Fibroblast of lung (primary cell): ENCODE data around the gene C1orf94.

ENCODE experiments used
- EZH2 ChIP-seq: IDR thresholded peaks from 2 replicates; pipeline ENCODE4 v1.5.1; 2012; ENCODE audit warnings: low read length, control low read depth, mild to moderate bottlenecking; ENCODE audit errors: missing control alignments
- TF ChIP-seq, protein P1 (sequence below), 2 donors: IDR thresholded peaks in 1 of 2; conservative IDR thresholded peaks in 1 of 2; 1 replicate in 1 of 2; 2 replicates in 1 of 2; pipeline ENCODE4 v1.5.1; 2011 to 2012; ENCODE audit warnings: low read length in 2 of 2, control low read depth in 1 of 2, inconsistent platforms in 1 of 2, low read depth in 1 of 2, mild to moderate bottlenecking in 1 of 2

DNA sequence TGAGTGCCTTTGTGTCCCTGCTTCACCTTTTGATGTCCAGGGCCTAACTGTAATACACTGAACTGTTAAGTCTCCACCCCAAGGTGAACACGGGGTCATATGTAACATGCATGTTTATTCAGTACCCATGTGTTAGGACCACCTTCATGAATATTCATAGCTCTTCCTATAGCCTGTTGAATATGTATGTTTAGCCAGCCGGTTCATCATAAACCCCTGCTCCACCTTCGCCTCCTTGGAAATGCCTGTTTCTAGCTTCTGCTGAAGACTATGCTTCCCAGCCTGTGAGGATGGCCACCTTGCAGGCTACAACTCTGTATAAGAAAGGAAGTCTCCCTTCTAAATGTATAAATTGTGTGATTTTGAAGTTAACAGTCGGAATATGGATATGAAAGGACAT is 69.3 kb downstream of the C1orf94 start:
- TF ChIP-seq, protein P1, sequence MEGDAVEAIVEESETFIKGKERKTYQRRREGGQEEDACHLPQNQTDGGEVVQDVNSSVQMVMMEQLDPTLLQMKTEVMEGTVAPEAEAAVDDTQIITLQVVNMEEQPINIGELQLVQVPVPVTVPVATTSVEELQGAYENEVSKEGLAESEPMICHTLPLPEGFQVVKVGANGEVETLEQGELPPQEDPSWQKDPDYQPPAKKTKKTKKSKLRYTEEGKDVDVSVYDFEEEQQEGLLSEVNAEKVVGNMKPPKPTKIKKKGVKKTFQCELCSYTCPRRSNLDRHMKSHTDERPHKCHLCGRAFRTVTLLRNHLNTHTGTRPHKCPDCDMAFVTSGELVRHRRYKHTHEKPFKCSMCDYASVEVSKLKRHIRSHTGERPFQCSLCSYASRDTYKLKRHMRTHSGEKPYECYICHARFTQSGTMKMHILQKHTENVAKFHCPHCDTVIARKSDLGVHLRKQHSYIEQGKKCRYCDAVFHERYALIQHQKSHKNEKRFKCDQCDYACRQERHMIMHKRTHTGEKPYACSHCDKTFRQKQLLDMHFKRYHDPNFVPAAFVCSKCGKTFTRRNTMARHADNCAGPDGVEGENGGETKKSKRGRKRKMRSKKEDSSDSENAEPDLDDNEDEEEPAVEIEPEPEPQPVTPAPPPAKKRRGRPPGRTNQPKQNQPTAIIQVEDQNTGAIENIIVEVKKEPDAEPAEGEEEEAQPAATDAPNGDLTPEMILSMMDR (conservative IDR thresholded peaks at IDR 0.05 in 1 of 2, IDR thresholded peaks at IDR 0.05 in 1 of 2; ENCODE audit: low read depth in 1 of 2, low read length in 2 of 2), result no peak
- no peak for TF ChIP-seq EZH2
